GM12878 (cell line): ENCODE measurements around the gene INSIG1. TPM values are rescaled to one million over a fixed set of nuclear protein-coding genes. Genes with fewer than 3 reads are reported as not detected.
A peak's percentile ranks its signal among the peaks of the same experiment; 100 is the strongest.

Experiments used
- ASH2L ChIP-seq: fragments of 300-600, 200-600 bp; sonication (generic); IDR thresholded peaks from 2 replicates; pipeline ENCODE4 v1.6.1; 2017; ENCODE audit warnings: low read depth, mild to moderate bottlenecking, borderline replicate concordance
- ATF7 ChIP-seq: fragments of 450-650 bp; IDR thresholded peaks from 2 replicates; pipeline ENCODE4 v1.6.1; 2016; ENCODE audit warnings: low read depth, mild to moderate bottlenecking
- BCL3 ChIP-seq: IDR thresholded peaks from 2 replicates; pipeline ENCODE4 v1.6.1; 2011; ENCODE audit warnings: borderline replicate concordance, low read depth, mild to moderate bottlenecking, moderate library complexity, low read length; ENCODE audit not compliant: insufficient read depth, poor library complexity, severe bottlenecking
- BMI1 ChIP-seq: fragments of 450-650 bp; IDR thresholded peaks from 2 replicates; pipeline ENCODE4 v1.6.1; 2016; ENCODE audit warnings: mild to moderate bottlenecking, moderate library complexity, borderline replicate concordance
- CBFB ChIP-seq: IDR thresholded peaks from 2 replicates; pipeline ENCODE4 v1.6.1; 2016; ENCODE audit warnings: antibody characterized with exemption, low read depth
- HCFC1 ChIP-seq: fragments of 150-350 bp; IDR thresholded peaks from 2 replicates; pipeline ENCODE4 v1.6.1; 2014; ENCODE audit warnings: low read length
- IRF4 ChIP-seq: IDR thresholded peaks from 2 replicates; pipeline ENCODE4 v1.6.1; 2011; ENCODE audit warnings: low read depth, low read length
- KAT2A ChIP-seq: conservative IDR thresholded peaks from 2 replicates; pipeline ENCODE4 v1.6.1; 2011; ENCODE audit warnings: low read depth, low read length; ENCODE audit not compliant: control insufficient read depth
- MTA2 ChIP-seq: fragments of 450-650 bp; IDR thresholded peaks from 2 replicates; pipeline ENCODE4 v1.6.1; 2016; ENCODE audit warnings: low read depth, mild to moderate bottlenecking, moderate library complexity
- NFYA ChIP-seq: IDR thresholded peaks from 2 replicates; pipeline ENCODE4 v1.6.1; 2011; ENCODE audit warnings: low read depth, mild to moderate bottlenecking, low read length, improper control_type of control experiment, borderline replicate concordance
- POLR2A ChIP-seq: IDR thresholded peaks from 2 replicates; pipeline ENCODE4 v1.6.1; 2011; ENCODE audit warnings: low read depth, mild to moderate bottlenecking, low read length
- POLR2AphosphoS2 ChIP-seq: IDR thresholded peaks from 2 replicates; pipeline ENCODE4 v1.6.1; 2011; ENCODE audit warnings: low read depth, mild to moderate bottlenecking, low read length, improper control_type of control experiment, moderate library complexity
- RCOR1 ChIP-seq: conservative IDR thresholded peaks from 2 replicates; pipeline ENCODE4 v1.6.1; 2012; ENCODE audit warnings: low read depth, low read length, improper control_type of control experiment
- RFX5 ChIP-seq: IDR thresholded peaks from 2 replicates; pipeline ENCODE4 v1.6.1; 2011; ENCODE audit warnings: low read depth, low read length, improper control_type of control experiment
- SMAD5 ChIP-seq: IDR thresholded peaks from 2 replicates; pipeline ENCODE4 v1.6.1; 2016; ENCODE audit warnings: antibody characterized with exemption, low read depth
- TARDBP ChIP-seq: IDR thresholded peaks from 2 replicates; pipeline ENCODE4 v1.6.1; 2016; ENCODE audit warnings: borderline replicate concordance
- TCF12 ChIP-seq: IDR thresholded peaks from 2 replicates; pipeline ENCODE4 v1.6.1; 2011; ENCODE audit warnings: low read depth, mild to moderate bottlenecking, low read length
- YBX1 ChIP-seq: fragments of 450-650 bp; IDR thresholded peaks from 2 replicates; pipeline ENCODE4 v1.6.1; 2016; ENCODE audit warnings: antibody characterized with exemption
- ZNF24 ChIP-seq: fragments of 450-650 bp; IDR thresholded peaks from 2 replicates; pipeline ENCODE4 v1.6.1; 2017; ENCODE audit warnings: antibody characterized with exemption, mild to moderate bottlenecking
- ZNF622 ChIP-seq: fragments of 450-650 bp; IDR thresholded peaks from 2 replicates; pipeline ENCODE4 v1.6.1; 2017; ENCODE audit warnings: mild to moderate bottlenecking, inconsistent platforms
- polyA plus RNA-seq, 11 experiments: library from polyadenylated mRNA; depleted of rRNA in 4 of 11; unstranded in 6 of 11; stranded (reverse) in 5 of 11; fragments of >200 nt; fragmentation: Nextera tagmentation in 4 of 11; fragmentation: Illumina TruSeq in 1 of 11; extraction: Ambion mirVana in 4 of 11; extraction: Trizol in 1 of 11; gene quantifications; 1 replicate in 1 of 11; 2 replicates in 10 of 11; pipeline versions ENCODE4 v1.2.1 to v1.2.3, GENCODE V29; 2011 to 2016; ENCODE audit warnings: inconsistent platforms in 2 of 11, missing spikeins in 2 of 11, low read depth in 1 of 11
- total RNA-seq, 4 experiments: library from RNA; depleted of rRNA in 3 of 4; stranded (reverse); fragments of >200 nt in 3 of 4; fragmentation: Illumina TruSeq in 1 of 4; extraction: Trizol in 1 of 4; gene quantifications; 2 replicates each; pipeline versions ENCODE4 v1.2.1 to v1.2.3, GENCODE V29; 2013 to 2021
- TF ChIP-seq, protein P1 (sequence below): fragments of 450-650 bp; IDR thresholded peaks from 2 replicates; pipeline ENCODE4 v1.6.1; 2016; ENCODE audit warnings: mild to moderate bottlenecking, moderate library complexity, borderline replicate concordance
- TF ChIP-seq, protein P2 (sequence below): IDR thresholded peaks from 2 replicates; pipeline ENCODE4 v1.6.1; 2012; ENCODE audit warnings: low read depth, low read length, improper control_type of control experiment

INSIG1 gene
- total and polyA plus RNA-seq, 10 of the 15 experiments (the other 5 are each of a cell fraction or from before 2014, with no cell fraction given) = 29.6 to 168 (median 91.1) TPM

DNA sequence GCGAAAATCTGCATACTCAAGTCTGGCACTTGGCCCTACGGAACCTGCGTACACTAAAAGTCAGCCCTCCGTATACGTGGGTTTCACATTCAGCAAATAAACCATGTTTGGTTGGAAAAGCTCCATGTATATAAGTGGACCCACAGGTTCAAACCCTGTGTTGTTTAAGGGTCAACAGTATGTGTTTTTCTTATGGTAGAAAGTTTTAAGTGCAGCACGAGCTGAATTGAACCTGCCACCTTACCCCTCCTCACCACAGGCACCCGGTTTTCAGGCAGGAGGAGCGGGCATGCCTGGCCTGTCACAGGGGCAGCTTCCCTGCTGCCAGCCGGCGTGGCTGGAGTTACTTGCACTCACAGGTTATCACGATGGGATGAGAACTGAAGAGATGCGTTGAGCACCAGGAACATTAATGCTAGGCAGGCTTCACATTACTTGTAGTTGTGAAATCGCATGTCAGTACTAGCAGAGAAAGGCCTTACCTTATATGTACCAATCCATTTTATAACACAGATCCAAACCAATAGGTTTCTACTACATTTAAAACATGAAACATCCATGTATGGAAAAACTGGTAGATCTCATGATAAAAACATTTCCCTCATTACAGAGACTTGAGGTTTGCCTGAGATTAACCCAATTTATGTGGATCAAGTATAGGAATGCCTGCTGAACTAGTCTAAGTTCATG lies 12.9 kb downstream of the INSIG1 start (continued):
- TF ChIP-seq, protein P1, sequence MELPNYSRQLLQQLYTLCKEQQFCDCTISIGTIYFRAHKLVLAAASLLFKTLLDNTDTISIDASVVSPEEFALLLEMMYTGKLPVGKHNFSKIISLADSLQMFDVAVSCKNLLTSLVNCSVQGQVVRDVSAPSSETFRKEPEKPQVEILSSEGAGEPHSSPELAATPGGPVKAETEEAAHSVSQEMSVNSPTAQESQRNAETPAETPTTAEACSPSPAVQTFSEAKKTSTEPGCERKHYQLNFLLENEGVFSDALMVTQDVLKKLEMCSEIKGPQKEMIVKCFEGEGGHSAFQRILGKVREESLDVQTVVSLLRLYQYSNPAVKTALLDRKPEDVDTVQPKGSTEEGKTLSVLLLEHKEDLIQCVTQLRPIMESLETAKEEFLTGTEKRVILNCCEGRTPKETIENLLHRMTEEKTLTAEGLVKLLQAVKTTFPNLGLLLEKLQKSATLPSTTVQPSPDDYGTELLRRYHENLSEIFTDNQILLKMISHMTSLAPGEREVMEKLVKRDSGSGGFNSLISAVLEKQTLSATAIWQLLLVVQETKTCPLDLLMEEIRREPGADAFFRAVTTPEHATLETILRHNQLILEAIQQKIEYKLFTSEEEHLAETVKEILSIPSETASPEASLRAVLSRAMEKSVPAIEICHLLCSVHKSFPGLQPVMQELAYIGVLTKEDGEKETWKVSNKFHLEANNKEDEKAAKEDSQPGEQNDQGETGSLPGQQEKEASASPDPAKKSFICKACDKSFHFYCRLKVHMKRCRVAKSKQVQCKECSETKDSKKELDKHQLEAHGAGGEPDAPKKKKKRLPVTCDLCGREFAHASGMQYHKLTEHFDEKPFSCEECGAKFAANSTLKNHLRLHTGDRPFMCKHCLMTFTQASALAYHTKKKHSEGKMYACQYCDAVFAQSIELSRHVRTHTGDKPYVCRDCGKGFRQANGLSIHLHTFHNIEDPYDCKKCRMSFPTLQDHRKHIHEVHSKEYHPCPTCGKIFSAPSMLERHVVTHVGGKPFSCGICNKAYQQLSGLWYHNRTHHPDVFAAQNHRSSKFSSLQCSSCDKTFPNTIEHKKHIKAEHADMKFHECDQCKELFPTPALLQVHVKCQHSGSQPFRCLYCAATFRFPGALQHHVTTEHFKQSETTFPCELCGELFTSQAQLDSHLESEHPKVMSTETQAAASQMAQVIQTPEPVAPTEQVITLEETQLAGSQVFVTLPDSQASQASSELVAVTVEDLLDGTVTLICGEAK = no peak
- TF ChIP-seq ZNF24 (no peak), YBX1 (no peak), BCL3 (peak; percentile 35), NFYA (no peak), CBFB (no peak), ATF7 (no peak), MTA2 (no peak), RFX5 (no peak), KAT2A (no peak), RCOR1 (no peak), BMI1 (no peak), ZNF622 (no peak), TCF12 (no peak), ASH2L (no peak), SMAD5 (0 out of 2 replicates have a peak, but pooled peaks have one; percentile 21), IRF4 (no peak), POLR2A (peak; percentile 69), HCFC1 (no peak), TARDBP (no peak), POLR2AphosphoS2 (0 out of 2 replicates have a peak, but pooled peaks have one; percentile 31)
- TF ChIP-seq, protein P2, sequence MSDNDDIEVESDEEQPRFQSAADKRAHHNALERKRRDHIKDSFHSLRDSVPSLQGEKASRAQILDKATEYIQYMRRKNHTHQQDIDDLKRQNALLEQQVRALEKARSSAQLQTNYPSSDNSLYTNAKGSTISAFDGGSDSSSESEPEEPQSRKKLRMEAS = no peak
